HG02970 (cell line): Measurements from ENCODE around the gene DGKA.

Experiments
- ATAC-seq: cut with Tn5 transposase; IDR thresholded peaks from one replicate; pipeline ENCODE4 v1.9.1; 2021; ENCODE audit warnings: mild to moderate bottlenecking, moderate library complexity, moderate number of reproducible peaks; ENCODE audit not compliant: unreplicated experiment, low FRiP score

DGKA gene

GRCh38 chr12:55931317-55931779 lies 386 bp downstream of the DGKA start:
- ATAC-seq: no peak

- no peak for ATAC-seq
Observed at GRCh38 chr12:55931780-55932550, 1.0 kb downstream of the DGKA start.

- no peak for ATAC-seq
Observed at GRCh38 chr12:55932551-55932910, 1.6 kb downstream of the DGKA start.

GRCh38 chr12:55933169-55933798 lies 2.3 kb downstream of the DGKA start:
- no peak for ATAC-seq

GRCh38 chr12:55933799-55934742 lies 3.1 kb downstream of the DGKA start:
- no peak for ATAC-seq

GRCh38 chr12:55934773-55935172 lies 3.8 kb downstream of the DGKA start:
- no peak for ATAC-seq

- ATAC-seq: no peak
Observed at GRCh38 chr12:55935738-55936151, 4.8 kb downstream of the DGKA start.

- ATAC-seq: no peak
Observed at GRCh38 chr12:55937981-55938380, 7.0 kb downstream of the DGKA start.

GRCh38 chr12:55938826-55939501 lies 8.0 kb downstream of the DGKA start:
- ATAC-seq: no peak

GRCh38 chr12:55940065-55940732 lies 9.2 kb downstream of the DGKA start:
- no peak for ATAC-seq

GRCh38 chr12:55942055-55942454 lies 11.1 kb downstream of the DGKA start:
- no peak for ATAC-seq

- ATAC-seq: no peak
Observed at GRCh38 chr12:55942577-55943136, 11.7 kb downstream of the DGKA start.

- ATAC-seq: no peak
Observed at GRCh38 chr12:55946553-55946952, 15.6 kb downstream of the DGKA start.

GRCh38 chr12:55955344-55955743 lies 24.4 kb downstream of the DGKA start:
- ATAC-seq: no peak

- no peak for ATAC-seq
Observed at GRCh38 chr12:55955800-55956508, 25.0 kb downstream of the DGKA start.

- no peak for ATAC-seq
Observed at GRCh38 chr12:55957106-55957859, 26.3 kb downstream of the DGKA start.

GRCh38 chr12:55963760-55964159 lies 32.8 kb downstream of the DGKA start:
- ATAC-seq: no peak

- no peak for ATAC-seq
Observed at GRCh38 chr12:55965240-55965639, 34.3 kb downstream of the DGKA start.
